Coronary artery (tissue), 2 donors: ENCODE data around the gene PARK7.

Source experiments
- DNase-seq: peaks from one replicate; pipeline ENCODE4 v3.0.0-alpha.2; 2017; ENCODE audit warnings: low spot score
- H3K27ac ChIP-seq, 2 donors: fragments of 200-600 bp; sonication (generic); one replicate each; pipeline ENCODE4 v1.5.1; 2016 to 2019
- H3K4me3 ChIP-seq: fragments of 200-600 bp; sonication (generic); 2 replicates; pipeline ENCODE4 v1.5.1; 2016; ENCODE audit warnings: mild to moderate bottlenecking, moderate library complexity
- TF ChIP-seq, protein P1 (sequence below): fragments of 200-600 bp; sonication (generic); IDR thresholded peaks from one replicate; pipeline ENCODE4 v1.5.1; 2019; ENCODE audit warnings: antibody characterized with exemption

PARK7 gene

DNA sequence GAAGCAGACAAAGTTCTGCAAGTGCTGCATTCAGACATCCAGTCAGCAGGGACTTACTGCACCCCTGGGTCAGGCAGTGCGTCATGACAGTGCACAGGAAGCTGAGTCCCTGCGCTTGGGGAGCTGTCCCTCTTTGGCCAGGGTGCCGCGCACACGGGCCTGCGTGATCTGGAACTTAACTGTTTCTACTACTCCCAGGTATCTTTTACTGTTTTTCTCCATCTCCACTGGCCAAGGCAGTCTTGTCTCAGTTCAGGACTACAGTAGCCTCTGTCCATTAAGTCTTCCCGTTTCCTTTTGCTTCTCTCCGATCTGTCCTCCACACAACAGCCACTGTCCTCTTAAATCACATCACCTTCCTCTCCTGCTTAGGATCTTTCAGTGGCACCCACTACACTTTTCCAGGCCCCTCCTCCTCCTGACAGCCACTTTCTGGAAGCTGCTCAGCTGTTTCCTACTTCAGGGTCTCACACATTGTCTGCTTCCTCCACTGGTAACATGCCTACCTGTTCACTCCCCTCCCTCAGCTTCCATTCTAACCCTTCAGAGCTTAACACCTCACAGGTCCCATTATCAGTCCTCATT is 48.7 kb downstream of the PARK7 start:
- TF ChIP-seq, protein P1, sequence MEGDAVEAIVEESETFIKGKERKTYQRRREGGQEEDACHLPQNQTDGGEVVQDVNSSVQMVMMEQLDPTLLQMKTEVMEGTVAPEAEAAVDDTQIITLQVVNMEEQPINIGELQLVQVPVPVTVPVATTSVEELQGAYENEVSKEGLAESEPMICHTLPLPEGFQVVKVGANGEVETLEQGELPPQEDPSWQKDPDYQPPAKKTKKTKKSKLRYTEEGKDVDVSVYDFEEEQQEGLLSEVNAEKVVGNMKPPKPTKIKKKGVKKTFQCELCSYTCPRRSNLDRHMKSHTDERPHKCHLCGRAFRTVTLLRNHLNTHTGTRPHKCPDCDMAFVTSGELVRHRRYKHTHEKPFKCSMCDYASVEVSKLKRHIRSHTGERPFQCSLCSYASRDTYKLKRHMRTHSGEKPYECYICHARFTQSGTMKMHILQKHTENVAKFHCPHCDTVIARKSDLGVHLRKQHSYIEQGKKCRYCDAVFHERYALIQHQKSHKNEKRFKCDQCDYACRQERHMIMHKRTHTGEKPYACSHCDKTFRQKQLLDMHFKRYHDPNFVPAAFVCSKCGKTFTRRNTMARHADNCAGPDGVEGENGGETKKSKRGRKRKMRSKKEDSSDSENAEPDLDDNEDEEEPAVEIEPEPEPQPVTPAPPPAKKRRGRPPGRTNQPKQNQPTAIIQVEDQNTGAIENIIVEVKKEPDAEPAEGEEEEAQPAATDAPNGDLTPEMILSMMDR, result no peak
- peak overlapping the region in 1 of 2 donors; percentile 14 for H3K27ac ChIP-seq
- H3K4me3 ChIP-seq, result no peak overlapping the region
- DNase-seq, result no peak

DNA sequence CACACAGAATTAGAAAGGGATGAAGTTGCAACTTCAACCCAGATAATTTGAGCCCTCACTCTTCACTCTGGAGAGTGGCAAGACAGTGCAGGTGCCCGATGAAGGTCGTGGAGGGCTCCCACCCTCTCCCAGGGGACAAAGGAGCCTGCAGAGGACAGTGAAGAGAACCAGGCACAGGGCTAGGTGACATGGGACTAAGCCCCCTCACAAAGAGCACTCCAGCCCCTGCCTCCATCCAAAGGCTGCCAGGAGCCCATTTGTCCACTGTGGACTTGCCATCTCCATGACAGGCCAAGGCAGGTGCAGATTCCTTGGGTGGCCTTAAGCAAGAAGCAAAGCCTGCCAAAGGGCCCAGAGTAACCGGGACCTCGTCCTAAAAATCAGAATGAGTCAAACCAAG is 49.5 kb downstream of the PARK7 start:
- TF ChIP-seq, protein P1, result no peak
- Histone ChIP-seq H3K4me3 (no peak overlapping the region), H3K27ac (peak overlapping the region in 1 of 2 donors; percentile 4)
- no peak for DNase-seq

DNA sequence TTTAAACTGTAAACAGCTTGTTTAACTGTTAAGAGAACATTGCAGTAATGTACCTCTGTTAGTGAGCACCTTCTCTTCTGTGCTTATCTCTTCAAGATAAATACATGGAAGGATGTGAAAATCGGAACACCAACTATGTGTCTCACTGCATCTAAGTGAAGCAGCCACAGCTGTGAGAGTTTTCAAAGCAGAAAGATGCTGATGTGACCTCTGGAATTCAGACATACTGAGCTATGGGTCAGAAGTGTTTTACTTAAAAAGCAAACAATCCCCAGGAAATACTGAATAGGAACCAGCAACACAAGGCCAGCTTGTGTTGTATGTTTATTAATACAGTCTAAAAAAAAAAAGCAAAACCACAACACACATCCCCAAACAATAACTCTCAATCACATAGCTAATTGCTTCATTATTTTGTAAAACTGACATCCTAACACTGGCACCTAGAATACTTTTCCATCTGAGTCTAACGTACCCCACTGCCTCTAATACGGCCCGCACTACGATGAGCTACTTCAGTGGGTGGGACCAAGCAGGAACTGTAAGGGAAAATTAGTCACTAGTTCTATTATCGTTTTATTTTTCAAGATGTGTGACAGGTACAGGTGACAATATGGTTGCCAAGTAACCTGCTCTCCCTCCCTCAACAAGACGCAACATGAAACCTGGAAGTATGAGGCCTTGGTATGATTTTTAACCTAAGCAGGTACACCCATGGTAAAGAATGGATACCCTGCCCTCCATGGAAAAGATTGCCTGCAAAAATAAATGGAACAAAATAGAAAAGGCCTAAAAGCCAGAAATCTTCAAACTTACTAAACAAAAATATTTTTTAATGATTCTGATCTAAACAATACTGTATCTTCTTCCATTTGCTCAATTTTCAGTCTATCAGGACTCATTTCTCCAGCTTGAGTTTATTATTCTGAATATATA is 50.7 kb downstream of the PARK7 start:
- TF ChIP-seq, protein P1, result no peak
- DNase-seq, result no peak
- Histone ChIP-seq H3K27ac (no peak overlapping the region), H3K4me3 (no peak overlapping the region)

DNA sequence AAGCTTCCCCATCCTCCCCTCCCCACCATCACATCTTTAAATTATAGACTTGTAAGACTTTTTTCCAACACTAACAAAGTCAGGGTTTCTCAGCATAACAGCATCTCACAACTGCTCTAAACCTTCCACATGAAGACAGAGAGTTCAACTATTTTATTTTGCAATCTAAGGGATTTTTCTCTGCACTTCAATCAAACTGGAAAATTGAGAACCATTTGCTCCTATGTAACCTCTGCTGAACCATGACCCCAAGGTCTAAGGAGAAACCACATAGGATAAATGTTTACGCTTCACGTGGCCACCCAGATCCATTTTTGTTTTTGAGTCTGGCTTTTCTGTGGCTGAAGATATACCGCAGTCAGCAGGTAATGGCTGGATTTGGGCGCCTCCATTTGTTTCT is 51.4 kb downstream of the PARK7 start:
- no peak for DNase-seq
- TF ChIP-seq, protein P1, result no peak
- H3K27ac ChIP-seq, result peak overlapping the region in 1 of 2 donors; percentile 81
- no peak overlapping the region for H3K4me3 ChIP-seq

DNA sequence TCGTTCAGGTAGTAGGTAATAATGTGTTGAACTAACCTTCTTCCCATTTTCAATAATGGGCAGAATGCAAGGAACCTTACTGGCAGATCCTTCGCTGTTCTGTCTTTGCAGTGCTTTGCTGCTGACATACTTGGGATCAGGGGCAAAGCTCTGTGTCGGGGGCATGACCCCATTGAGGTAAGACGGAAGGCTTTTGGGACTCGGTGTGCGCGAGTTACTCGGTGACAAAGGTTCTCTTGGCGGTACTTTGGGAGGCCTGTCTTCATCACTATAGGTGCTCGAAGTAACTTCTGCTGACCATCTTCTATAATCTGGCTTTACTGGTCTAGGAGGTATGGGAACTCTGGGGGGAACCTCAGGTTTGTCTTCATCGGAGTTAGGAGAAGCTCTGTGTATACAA is 51.9 kb downstream of the PARK7 start:
- no peak for DNase-seq
- peak overlapping the region in 1 of 2 donors; percentile 81 for H3K27ac ChIP-seq

DNA sequence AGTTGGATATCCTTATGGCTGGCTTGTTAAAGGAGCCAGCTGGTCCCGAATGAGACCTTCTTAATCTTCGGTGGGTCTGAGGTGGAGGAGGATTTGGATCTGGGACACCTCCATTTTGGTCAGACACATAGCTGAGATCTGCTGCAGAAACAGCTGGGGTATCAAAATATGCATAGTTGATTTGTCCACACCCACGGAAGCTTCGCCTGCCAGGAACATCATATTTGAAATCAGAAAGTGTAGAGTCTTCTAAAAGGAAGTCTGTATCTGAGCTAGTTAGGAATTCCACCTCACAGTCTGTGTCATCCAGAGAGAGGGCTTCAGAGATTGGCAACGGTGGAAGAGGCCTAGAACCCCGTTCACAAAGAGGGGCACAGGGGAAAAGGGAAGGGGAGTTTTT is 52.3 kb downstream of the PARK7 start:
- Histone ChIP-seq H3K27ac (peak overlapping the region in 1 of 2 donors; percentile 81), H3K4me3 (no peak overlapping the region)
- TF ChIP-seq, protein P1, result no peak
- DNase-seq, result no peak

More for the DNA sequence above, 51.9 kb downstream of the PARK7 start:
- TF ChIP-seq, protein P1, result no peak
- no peak overlapping the region for H3K4me3 ChIP-seq
